ENCODE measurements around the gene GABRG2.

GABRG2 gene

GRCh38 chr5:162174358-162174974, 106.9 kb downstream of the GABRG2 start:
- no peak for TF ChIP-seq CTCF (conservative IDR thresholded peaks at IDR 0.05; ENCODE audit: low read depth, low read length)
- no peak overlapping the region for H3K4me3 ChIP-seq (ENCODE audit: low read depth, low read length)
- DNase-seq (ENCODE audit: low read depth): no peak

GRCh38 chr5:162187371-162187770, 119.8 kb downstream of the GABRG2 start:
- no peak for DNase-seq (ENCODE audit: low read depth)
- H3K4me3 ChIP-seq (ENCODE audit: low read depth, low read length): no peak overlapping the region
- no peak for TF ChIP-seq CTCF (conservative IDR thresholded peaks at IDR 0.05; ENCODE audit: low read depth, low read length)

GRCh38 chr5:162189719-162190118, 122.1 kb downstream of the GABRG2 start:
- no peak for TF ChIP-seq CTCF (conservative IDR thresholded peaks at IDR 0.05; ENCODE audit: low read depth, low read length)
- no peak overlapping the region for H3K4me3 ChIP-seq (ENCODE audit: low read depth, low read length)
- DNase-seq (ENCODE audit: low read depth): no peak

GRCh38 chr5:162193012-162193411, 125.4 kb downstream of the GABRG2 start:
- no peak overlapping the region for H3K4me3 ChIP-seq (ENCODE audit: low read depth, low read length)
- no peak for TF ChIP-seq CTCF (conservative IDR thresholded peaks at IDR 0.05; ENCODE audit: low read depth, low read length)
- DNase-seq (ENCODE audit: low read depth): no peak

GRCh38 chr5:162196351-162196750, 128.8 kb downstream of the GABRG2 start:
- no peak for DNase-seq (ENCODE audit: low read depth)
- no peak overlapping the region for H3K4me3 ChIP-seq (ENCODE audit: low read depth, low read length)
- no peak for TF ChIP-seq CTCF (conservative IDR thresholded peaks at IDR 0.05; ENCODE audit: low read depth, low read length)

GRCh38 chr5:162202285-162202880, 134.8 kb downstream of the GABRG2 start:
- DNase-seq (ENCODE audit: low read depth): no peak
- TF ChIP-seq CTCF (conservative IDR thresholded peaks at IDR 0.05; ENCODE audit: low read depth, low read length): no peak
- no peak overlapping the region for H3K4me3 ChIP-seq (ENCODE audit: low read depth, low read length)

All from choroid plexus epithelial cell (primary cell).